ENCODE data around the gene RHOB.

Gene RHOB

GRCh38 chr2:20473128-20473527, 26.3 kb downstream of the RHOB start:
- no peak for TF ChIP-seq CTCF (IDR thresholded peaks at IDR 0.05)
- H3K9me3 ChIP-seq, result no peaks in the 10 kb centered on the region
- H3K36me3 ChIP-seq, result no peaks in the 10 kb centered on the region
- no peaks in the 10 kb centered on the region for H3K4me1 ChIP-seq (ENCODE audit: control insufficient read depth in 1 of 2, insufficient read depth in 1 of 2, low read depth in 1 of 2, low read length in 1 of 2)
- no peak overlapping the region for H3K4me3 ChIP-seq (ENCODE audit: low read depth in 1 of 2, low read length in 1 of 2)
- H3K27me3 ChIP-seq, result peaks cover 4% of the 10 kb centered on the region
- no peak overlapping the region for H3K27ac ChIP-seq

GRCh38 chr2:20474757-20475566, 28.1 kb downstream of the RHOB start:
- Histone ChIP-seq H3K27me3 (peaks cover 4% of the 10 kb centered on the region), H3K4me3 (ENCODE audit: low read depth in 1 of 2, low read length in 1 of 2) (no peak overlapping the region), H3K36me3 (no peaks in the 10 kb centered on the region), H3K4me1 (ENCODE audit: control insufficient read depth in 1 of 2, insufficient read depth in 1 of 2, low read depth in 1 of 2, low read length in 1 of 2) (no peaks in the 10 kb centered on the region), H3K9me3 (no peaks in the 10 kb centered on the region), H3K27ac (no peak overlapping the region)
- TF ChIP-seq CTCF (IDR thresholded peaks at IDR 0.05), result no peak

GRCh38 chr2:20475567-20475952, 28.7 kb downstream of the RHOB start:
- no peak overlapping the region for H3K4me3 ChIP-seq (ENCODE audit: low read depth in 1 of 2, low read length in 1 of 2)
- H3K27me3 ChIP-seq, result peaks cover 4% of the 10 kb centered on the region
- H3K9me3 ChIP-seq, result no peaks in the 10 kb centered on the region
- no peaks in the 10 kb centered on the region for H3K36me3 ChIP-seq
- no peaks in the 10 kb centered on the region for H3K4me1 ChIP-seq (ENCODE audit: control insufficient read depth in 1 of 2, insufficient read depth in 1 of 2, low read depth in 1 of 2, low read length in 1 of 2)
- TF ChIP-seq CTCF (IDR thresholded peaks at IDR 0.05), result no peak
- no peak overlapping the region for H3K27ac ChIP-seq

GRCh38 chr2:20476481-20476880, 29.6 kb downstream of the RHOB start:
- TF ChIP-seq CTCF (IDR thresholded peaks at IDR 0.05), result no peak
- H3K27ac ChIP-seq, result no peak overlapping the region
- H3K27me3 ChIP-seq, result peaks cover 4% of the 10 kb centered on the region
- no peaks in the 10 kb centered on the region for H3K4me1 ChIP-seq (ENCODE audit: control insufficient read depth in 1 of 2, insufficient read depth in 1 of 2, low read depth in 1 of 2, low read length in 1 of 2)
- no peaks in the 10 kb centered on the region for H3K9me3 ChIP-seq
- H3K36me3 ChIP-seq, result no peaks in the 10 kb centered on the region
- H3K4me3 ChIP-seq (ENCODE audit: low read depth in 1 of 2, low read length in 1 of 2), result no peak overlapping the region

GRCh38 chr2:20476950-20477349, 30.1 kb downstream of the RHOB start:
- no peak for TF ChIP-seq CTCF (IDR thresholded peaks at IDR 0.05)

More at GRCh38 chr2:20476950-20477349, 30.1 kb downstream of the RHOB start:
- H3K36me3 ChIP-seq, result no peaks in the 10 kb centered on the region
- H3K9me3 ChIP-seq, result no peaks in the 10 kb centered on the region
- H3K27ac ChIP-seq, result no peak overlapping the region
- no peak overlapping the region for H3K4me3 ChIP-seq (ENCODE audit: low read depth in 1 of 2, low read length in 1 of 2)
- H3K27me3 ChIP-seq, result peaks cover 4% of the 10 kb centered on the region
- H3K4me1 ChIP-seq (ENCODE audit: control insufficient read depth in 1 of 2, insufficient read depth in 1 of 2, low read depth in 1 of 2, low read length in 1 of 2), result no peaks in the 10 kb centered on the region

All from neutrophil (primary cell).